ENCODE measurements around the gene PFKFB2. TPM values are rescaled to one million over a fixed set of nuclear protein-coding genes. Genes with fewer than 3 reads are reported as not detected.
A peak's percentile ranks its signal among the peaks of the same experiment; 100 is the strongest.

The PFKFB2 gene
- 6.0 and 10.0 TPM in 2 replicates for total RNA-seq (ENCODE audit: low replicate concordance)

DNA sequence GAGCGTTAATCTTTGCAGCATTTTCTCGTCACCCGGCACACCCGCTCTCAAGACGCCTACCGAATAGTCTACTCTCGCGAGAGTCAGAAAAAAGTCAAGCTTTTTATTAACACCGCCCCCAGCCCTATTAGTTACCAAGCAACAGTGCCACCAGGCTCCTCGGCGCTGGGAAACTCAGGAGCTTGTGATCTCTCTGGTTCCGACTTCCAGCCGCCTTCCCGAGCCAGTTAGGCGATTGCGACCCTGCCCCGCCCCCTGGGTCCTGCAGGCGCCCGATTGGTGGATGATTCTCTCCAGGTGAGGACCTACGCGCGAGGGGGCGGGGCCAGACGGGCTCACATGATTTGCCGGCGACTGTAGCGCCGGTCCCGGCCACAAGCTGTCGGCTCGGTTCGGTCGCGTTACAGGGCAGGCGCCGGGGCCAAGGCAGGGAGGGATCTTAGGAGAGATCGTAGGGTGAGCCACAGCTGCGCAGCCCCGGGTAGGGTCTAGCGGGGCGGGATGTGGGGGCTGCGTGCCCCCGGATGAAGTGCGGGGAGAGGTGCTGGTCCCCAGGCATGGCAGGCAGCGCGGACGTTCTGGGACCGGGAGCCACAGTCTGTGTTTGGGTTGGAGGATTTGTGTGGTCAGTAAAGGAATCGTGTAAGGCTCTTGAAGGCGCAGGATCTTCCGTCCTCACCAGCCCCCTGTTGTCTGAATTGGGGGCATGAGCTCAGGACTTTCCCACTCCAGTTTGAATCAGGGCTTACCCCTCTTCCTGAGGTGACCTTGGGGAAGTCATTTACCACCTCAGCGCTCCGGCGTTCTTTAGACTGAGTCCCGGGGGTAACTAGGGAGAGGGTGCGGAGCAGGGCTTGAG is at the start of gene PFKFB2:
Gene PFKFB2 (plus strand): TSS at position 365 of the 859 bp plus-strand sequence. CDS start 1,443 bp downstream, outside the sequence.
- H3K4me3 ChIP-seq, result peak within 1 kb of the TSS; percentile 63
- H3K9me3 ChIP-seq (ENCODE audit: low read depth), result no peaks in the 10 kb centered on the region
- peak within 1 kb of the TSS; percentile 74 for H3K27ac Mint-ChIP-seq
- peaks cover 12% of the 10 kb centered on the region for H3K4me1 ChIP-seq
- no peak within 1 kb of the TSS for H3K27ac ChIP-seq
- H3F3A ChIP-seq (ENCODE audit: low read depth), result peaks cover 27% of the 10 kb centered on the region
- H3K79me2 ChIP-seq (ENCODE audit: low read depth), result peaks cover 24% of the 10 kb centered on the region
- no peaks in the 10 kb centered on the region for H3K9me3 Mint-ChIP-seq
- H3K4me1 Mint-ChIP-seq, result peaks cover 29% of the 10 kb centered on the region
- peak within 1 kb of the TSS; percentile 95 for H3K4me3 Mint-ChIP-seq
- H3K4me2 ChIP-seq, result peak within 1 kb of the TSS; percentile 89
- H3K27me3 ChIP-seq, result peaks cover 14% of the 10 kb centered on the region
- DNase-seq (ENCODE audit: low spot score), result peak; percentile 99
- H3K27me3 Mint-ChIP-seq (ENCODE audit: insufficient read depth, low read depth), result peaks cover 11% of the 10 kb centered on the region
- H3K9ac ChIP-seq, result peak within 1 kb of the TSS; percentile 44
- TF ChIP-seq EZH2phosphoT487 (IDR thresholded peaks at IDR 0.05), result no peak
- TF ChIP-seq, protein P1, sequence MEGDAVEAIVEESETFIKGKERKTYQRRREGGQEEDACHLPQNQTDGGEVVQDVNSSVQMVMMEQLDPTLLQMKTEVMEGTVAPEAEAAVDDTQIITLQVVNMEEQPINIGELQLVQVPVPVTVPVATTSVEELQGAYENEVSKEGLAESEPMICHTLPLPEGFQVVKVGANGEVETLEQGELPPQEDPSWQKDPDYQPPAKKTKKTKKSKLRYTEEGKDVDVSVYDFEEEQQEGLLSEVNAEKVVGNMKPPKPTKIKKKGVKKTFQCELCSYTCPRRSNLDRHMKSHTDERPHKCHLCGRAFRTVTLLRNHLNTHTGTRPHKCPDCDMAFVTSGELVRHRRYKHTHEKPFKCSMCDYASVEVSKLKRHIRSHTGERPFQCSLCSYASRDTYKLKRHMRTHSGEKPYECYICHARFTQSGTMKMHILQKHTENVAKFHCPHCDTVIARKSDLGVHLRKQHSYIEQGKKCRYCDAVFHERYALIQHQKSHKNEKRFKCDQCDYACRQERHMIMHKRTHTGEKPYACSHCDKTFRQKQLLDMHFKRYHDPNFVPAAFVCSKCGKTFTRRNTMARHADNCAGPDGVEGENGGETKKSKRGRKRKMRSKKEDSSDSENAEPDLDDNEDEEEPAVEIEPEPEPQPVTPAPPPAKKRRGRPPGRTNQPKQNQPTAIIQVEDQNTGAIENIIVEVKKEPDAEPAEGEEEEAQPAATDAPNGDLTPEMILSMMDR (IDR thresholded peaks at IDR 0.05), result peak; percentile 6
- peak; percentile 49 for TF ChIP-seq EZH2 (IDR thresholded peaks at IDR 0.05)
- H2AFZ ChIP-seq (replicated peaks), result peak within 1 kb of the TSS; percentile 83
- H3K36me3 Mint-ChIP-seq, result peaks cover 4% of the 10 kb centered on the region
- no peaks in the 10 kb centered on the region for H3K36me3 ChIP-seq
- peaks cover 14% of the 10 kb centered on the region for H4K20me1 ChIP-seq (ENCODE audit: low read depth)

DNA sequence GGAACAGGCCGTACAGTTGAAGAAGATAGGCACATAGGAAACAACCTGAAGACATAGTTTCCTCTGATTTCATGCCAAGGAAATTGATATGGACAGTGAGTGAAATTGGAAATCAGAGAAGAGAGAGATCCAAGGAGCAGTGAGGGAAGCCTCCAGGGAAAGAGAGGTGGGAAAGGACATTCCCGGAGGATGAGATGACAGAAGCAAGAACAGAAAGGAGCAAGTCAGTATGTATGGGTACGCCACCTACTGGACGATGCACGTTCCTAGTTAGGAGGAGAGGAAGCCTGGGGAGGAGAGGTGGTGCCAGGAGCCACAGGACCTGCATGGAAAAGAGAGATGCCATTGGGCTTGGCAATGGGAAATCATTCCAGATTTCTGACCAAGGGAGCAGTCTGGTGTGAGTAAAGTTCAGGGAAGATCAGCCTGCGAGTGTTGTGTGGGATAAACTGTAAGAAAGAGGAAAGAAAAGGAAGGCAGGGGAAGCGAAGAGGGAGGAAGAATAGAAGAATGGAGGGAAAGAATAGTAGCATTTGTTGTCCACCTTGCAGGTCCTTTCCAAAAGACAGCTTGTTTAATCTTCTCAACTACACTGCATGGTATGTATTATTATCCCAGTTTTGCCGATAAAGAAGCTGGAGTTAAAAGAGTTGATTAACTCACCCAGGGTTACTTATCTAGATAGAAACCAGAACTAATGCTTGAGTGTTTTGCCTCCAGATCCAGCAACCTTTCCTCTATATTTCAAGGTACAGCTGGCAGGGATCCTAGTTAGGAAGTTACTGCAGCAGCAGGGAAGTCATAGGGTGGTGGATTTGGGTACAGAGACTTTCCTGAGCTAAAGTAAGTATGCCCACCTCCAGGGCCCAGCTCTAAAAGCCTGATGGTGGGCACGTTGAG is 47.9 kb upstream of the PFKFB2 start:
- H3K79me2 ChIP-seq (ENCODE audit: low read depth), result no peaks in the 10 kb centered on the region
- H2AFZ ChIP-seq (replicated peaks), result peak overlapping the region; percentile 58
- Mint-ChIP-seq H3K4me1 (peaks cover 18% of the 10 kb centered on the region), H3K27me3 (ENCODE audit: insufficient read depth, low read depth) (peaks cover 10% of the 10 kb centered on the region), H3K9me3 (no peaks in the 10 kb centered on the region), H3K36me3 (no peaks in the 10 kb centered on the region), H3K4me3 (no peak overlapping the region), H3K27ac (peak overlapping the region; percentile 10)
- peak; percentile 78 for DNase-seq (ENCODE audit: low spot score)
- TF ChIP-seq EZH2phosphoT487 (IDR thresholded peaks at IDR 0.05), result no peak
- TF ChIP-seq, protein P1 (IDR thresholded peaks at IDR 0.05), result peak; percentile 73
- peaks cover 15% of the 10 kb centered on the region for H3F3A ChIP-seq (ENCODE audit: low read depth)
- H3K9ac ChIP-seq, result no peak overlapping the region
- H4K20me1 ChIP-seq (ENCODE audit: low read depth), result no peaks in the 10 kb centered on the region
- no peak overlapping the region for H3K4me3 ChIP-seq
- H3K27ac ChIP-seq, result no peak overlapping the region
- H3K9me3 ChIP-seq (ENCODE audit: low read depth), result no peaks in the 10 kb centered on the region
- H3K27me3 ChIP-seq, result no peaks in the 10 kb centered on the region
- peaks cover 15% of the 10 kb centered on the region for H3K4me1 ChIP-seq
- H3K4me2 ChIP-seq, result no peak overlapping the region
- no peaks in the 10 kb centered on the region for H3K36me3 ChIP-seq

DNA sequence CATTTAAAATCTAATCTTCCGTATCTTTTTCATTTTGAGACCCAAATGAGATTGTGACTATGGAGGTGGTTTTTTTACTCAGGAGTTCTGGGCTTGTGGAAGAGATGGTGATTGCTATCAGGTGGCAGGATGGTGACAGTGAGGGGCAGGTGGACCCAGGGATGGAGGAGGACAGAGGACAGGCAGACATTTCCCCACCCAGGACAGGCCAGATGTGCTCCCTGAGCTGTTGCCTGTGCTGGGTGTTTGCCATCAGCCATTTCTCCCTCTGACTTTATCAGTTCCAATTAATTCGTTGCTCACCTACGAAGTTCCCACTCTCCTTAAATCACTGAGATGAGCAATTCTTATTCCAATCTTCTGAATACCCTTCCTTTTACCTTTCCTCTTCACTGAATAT is 47.0 kb upstream of the PFKFB2 start:
- Mint-ChIP-seq H3K4me1 (peaks cover 18% of the 10 kb centered on the region), H3K4me3 (no peak overlapping the region), H3K27me3 (ENCODE audit: insufficient read depth, low read depth) (peaks cover 14% of the 10 kb centered on the region), H3K9me3 (no peaks in the 10 kb centered on the region), H3K27ac (no peak overlapping the region), H3K36me3 (no peaks in the 10 kb centered on the region)
- H3K4me3 ChIP-seq, result no peak overlapping the region
- no peak overlapping the region for H2AFZ ChIP-seq (replicated peaks)
- H3K27me3 ChIP-seq, result no peaks in the 10 kb centered on the region
- no peaks in the 10 kb centered on the region for H3K9me3 ChIP-seq (ENCODE audit: low read depth)
- TF ChIP-seq, protein P1 (IDR thresholded peaks at IDR 0.05), result no peak
- TF ChIP-seq EZH2phosphoT487 (IDR thresholded peaks at IDR 0.05) (no peak), EZH2 (IDR thresholded peaks at IDR 0.05) (no peak)
- H3F3A ChIP-seq (ENCODE audit: low read depth), result peaks cover 15% of the 10 kb centered on the region
- no peak for DNase-seq (ENCODE audit: low spot score)
- H3K27ac ChIP-seq, result no peak overlapping the region
- no peaks in the 10 kb centered on the region for H4K20me1 ChIP-seq (ENCODE audit: low read depth)
- H3K79me2 ChIP-seq (ENCODE audit: low read depth), result no peaks in the 10 kb centered on the region
- no peak overlapping the region for H3K4me2 ChIP-seq
- peaks cover 15% of the 10 kb centered on the region for H3K4me1 ChIP-seq
- H3K36me3 ChIP-seq, result no peaks in the 10 kb centered on the region
- H3K9ac ChIP-seq, result no peak overlapping the region

All from neural progenitor cell (in vitro differentiated cells).